ENCODE results near the gene ADAP2.

ADAP2 gene

GRCh38 chr17:31008374-31009041, 86.8 kb downstream of the ADAP2 start:
- in situ Hi-C loops (cut with MboI; ENCODE audit: low sequenced_read_pairs), result no loop called here

Measured in HL-60/S4 treated with phorbol 12-myristate 13-acetate at 8.2 ng/mL for 4 days and 3 days (cell line).